Stimulated activated effector memory CD8-positive, alpha-beta T cell treated with anti-CD3 and anti-CD28 coated beads, Interleukin-12 subunit alpha, Interleukin-12 subunit beta, amount 100 ng/mL, for 72 hours (primary cell): ENCODE measurements around the gene C20orf141.
"Not testable (repeated sequence)": the region's sequence is repeated elsewhere in the genome, so short reads cannot be mapped to it uniquely, and the experiment has no call there.

Experiments used
- ATAC-seq: fragments of 150-1000 bp; cut with Tn5 transposase; 2 replicates; pipeline ENCODE4 v1.10.0; 2021
- DNase-seq, 2 donors: peaks; one replicate each; pipeline ENCODE4 v3.0.0; 2021 to 2022; ENCODE audit warnings: low spot score in 2 of 2
- H3K27ac Mint-ChIP-seq: one replicate; pipeline ENCODE4 v1.8.0; 2022; ENCODE audit warnings: mild to moderate bottlenecking, mixed read lengths
- H3K36me3 Mint-ChIP-seq: one replicate; pipeline ENCODE4 v1.8.0; 2022; ENCODE audit warnings: mild to moderate bottlenecking, mixed read lengths
- H3K4me1 Mint-ChIP-seq: one replicate; pipeline ENCODE4 v1.8.0; 2022; ENCODE audit warnings: mixed read lengths
- H3K4me3 Mint-ChIP-seq: one replicate; pipeline ENCODE4 v1.8.0; 2022; ENCODE audit warnings: mild to moderate bottlenecking, mixed read lengths
- H3K9me3 Mint-ChIP-seq: one replicate; pipeline ENCODE4 v1.8.0; 2022; ENCODE audit warnings: mixed read lengths

Gene C20orf141

DNA sequence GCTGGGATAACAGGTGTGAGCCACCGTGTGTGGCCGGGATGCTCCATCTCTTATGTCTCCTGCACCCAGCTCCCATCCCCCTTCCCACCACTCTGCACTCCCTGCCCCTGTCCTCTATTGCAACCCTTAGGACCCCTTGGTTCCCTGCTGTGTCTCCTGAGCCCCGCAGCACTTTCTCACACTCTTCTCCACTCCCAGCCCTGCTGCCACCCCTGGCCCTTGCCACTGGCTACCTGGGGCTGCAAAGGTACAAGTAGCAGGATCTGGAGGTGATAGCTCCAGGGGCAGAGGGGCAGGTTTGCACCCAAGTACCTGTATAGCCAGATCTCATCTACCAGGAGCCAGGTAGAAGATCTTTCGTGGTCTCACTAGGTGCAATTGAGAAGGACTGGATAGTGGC lies 7.8 kb upstream of the C20orf141 start:
- Mint-ChIP-seq H3K27ac (no peak overlapping the region), H3K4me1 (peaks cover 14% of the 10 kb centered on the region), H3K4me3 (no peak overlapping the region), H3K9me3 (no peaks in the 10 kb centered on the region), H3K36me3 (no peaks in the 10 kb centered on the region)
- no peak for ATAC-seq
- DNase-seq: no peak

DNA sequence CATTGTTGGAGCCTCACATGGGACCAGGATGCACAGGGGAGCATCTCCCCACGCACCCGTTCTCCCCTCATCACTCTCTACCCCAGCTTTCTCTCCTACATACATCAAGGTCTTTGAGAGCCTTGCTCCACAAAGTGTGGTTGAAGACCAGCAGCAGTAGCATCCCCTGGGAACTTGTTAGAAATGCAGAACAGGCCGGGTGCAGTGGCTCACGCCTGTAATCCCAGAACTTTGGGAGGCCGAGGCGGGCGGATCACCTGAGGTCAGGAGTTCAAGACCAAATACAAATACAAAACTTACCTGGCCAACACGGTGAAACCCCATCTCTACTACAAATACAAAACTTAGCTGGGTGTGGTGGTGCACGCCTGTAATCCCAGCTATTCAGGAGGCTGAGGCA lies 6.9 kb upstream of the C20orf141 start:
- not testable (repeated sequence) for H3K36me3 Mint-ChIP-seq, H3K27ac Mint-ChIP-seq, ATAC-seq, H3K4me3 Mint-ChIP-seq, H3K9me3 Mint-ChIP-seq, DNase-seq
- peaks cover 14% of the 10 kb centered on the region for H3K4me1 Mint-ChIP-seq

DNA sequence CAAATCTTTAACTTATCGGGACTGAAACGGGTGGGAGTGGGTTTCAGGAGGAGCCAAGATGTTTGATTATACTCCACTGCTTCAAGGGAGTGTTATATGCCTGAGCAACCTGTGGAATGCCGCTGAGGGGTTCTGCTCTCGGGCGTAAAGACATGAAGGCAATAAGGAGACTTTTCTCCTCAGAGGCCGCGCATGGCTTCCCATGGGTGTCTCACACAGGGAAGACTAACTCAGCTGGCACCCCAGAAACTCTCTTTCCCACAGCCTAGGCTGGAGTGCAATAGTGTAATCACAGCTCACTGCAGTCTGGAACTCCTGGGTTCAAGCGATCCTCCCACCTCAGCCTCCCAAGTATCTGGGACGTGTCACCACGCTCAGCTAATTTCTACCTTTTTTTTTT lies 5.1 kb upstream of the C20orf141 start:
- Mint-ChIP-seq H3K9me3 (peaks cover 5% of the 10 kb centered on the region), H3K27ac (no peak overlapping the region), H3K4me3 (no peak overlapping the region), H3K36me3 (no peaks in the 10 kb centered on the region), H3K4me1 (peaks cover 14% of the 10 kb centered on the region)
- ATAC-seq (no peak), DNase-seq (no peak)

DNA sequence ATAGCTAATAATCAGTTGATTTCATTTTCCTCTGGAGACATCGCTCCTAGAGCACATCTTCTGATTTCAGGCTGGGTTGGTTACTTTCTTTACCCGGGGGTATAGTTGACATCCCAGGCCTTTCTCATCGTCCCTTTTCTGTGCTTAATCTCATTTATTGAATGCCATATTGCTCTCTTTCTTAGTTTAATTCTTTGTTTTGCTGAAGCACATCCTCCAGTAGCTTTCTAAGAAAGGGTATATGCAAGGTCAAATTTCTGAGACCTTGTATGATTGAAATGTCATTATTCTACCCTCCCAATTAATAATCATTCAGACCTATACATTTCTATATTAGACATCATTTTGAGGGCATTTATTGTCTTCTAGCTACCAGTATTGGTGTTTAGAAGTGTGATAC lies 2.6 kb upstream of the C20orf141 start:
- no peak for DNase-seq

DNA sequence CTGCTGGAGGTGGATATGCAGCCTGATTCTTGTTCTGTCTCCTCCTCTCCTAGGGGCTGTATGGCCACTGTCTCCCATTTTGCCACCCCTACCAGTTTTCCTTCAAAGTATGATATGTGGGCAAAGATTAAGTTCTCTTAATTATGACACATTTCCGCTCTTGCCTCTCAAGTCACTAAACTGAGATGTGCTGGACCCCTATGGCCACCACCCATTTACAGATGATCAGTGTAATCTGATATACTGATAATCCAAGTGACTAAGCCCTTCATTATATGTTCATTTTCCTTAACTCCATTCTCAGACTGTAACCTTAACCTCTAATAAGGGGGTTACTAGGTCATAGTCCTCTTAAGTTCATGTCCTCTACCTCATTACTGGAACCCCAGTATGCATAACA lies 711 bp upstream of the C20orf141 start:
- H3K9me3 Mint-ChIP-seq: peaks cover 5% of the 10 kb centered on the region
- H3K36me3 Mint-ChIP-seq: peaks cover 5% of the 10 kb centered on the region
- no peak for ATAC-seq
- no peak overlapping the region for H3K27ac Mint-ChIP-seq
- DNase-seq: no peak
- peaks cover 8% of the 10 kb centered on the region for H3K4me1 Mint-ChIP-seq
- H3K4me3 Mint-ChIP-seq: no peak overlapping the region

More for the DNA sequence above, 2.6 kb upstream of the C20orf141 start:
- no peak for ATAC-seq
- Mint-ChIP-seq H3K4me3 (no peak overlapping the region), H3K4me1 (peaks cover 12% of the 10 kb centered on the region), H3K27ac (no peak overlapping the region), H3K36me3 (peaks cover 5% of the 10 kb centered on the region), H3K9me3 (peaks cover 5% of the 10 kb centered on the region)

DNA sequence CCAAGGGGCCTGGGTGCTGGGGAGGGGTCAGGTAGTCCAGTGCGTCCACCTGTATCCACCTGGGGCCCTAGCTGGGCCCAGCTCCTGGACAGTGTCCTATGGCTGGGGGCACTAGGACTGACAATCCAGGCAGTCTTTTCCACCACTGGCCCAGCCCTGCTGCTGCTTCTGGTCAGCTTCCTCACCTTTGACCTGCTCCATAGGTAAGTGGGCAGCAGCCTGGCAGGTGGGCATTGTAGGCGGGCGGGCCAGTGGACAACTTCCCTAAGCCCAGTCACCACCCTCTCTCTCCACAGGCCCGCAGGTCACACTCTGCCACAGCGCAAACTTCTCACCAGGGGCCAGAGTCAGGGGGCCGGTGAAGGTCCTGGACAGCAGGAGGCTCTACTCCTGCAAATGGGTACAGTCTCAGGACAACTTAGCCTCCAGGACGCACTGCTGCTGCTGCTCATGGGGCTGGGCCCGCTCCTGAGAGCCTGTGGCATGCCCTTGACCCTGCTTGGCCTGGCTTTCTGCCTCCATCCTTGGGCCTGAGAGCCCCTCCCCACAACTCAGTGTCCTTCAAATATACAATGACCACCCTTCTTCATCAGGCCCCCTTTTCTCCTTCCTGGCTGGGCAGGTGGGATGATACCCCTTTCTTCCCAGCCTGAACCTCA lies 584 bp downstream of the C20orf141 start:
- ATAC-seq (no peak), DNase-seq (no peak)
- Mint-ChIP-seq H3K4me1 (peaks cover 13% of the 10 kb centered on the region), H3K9me3 (peaks cover 5% of the 10 kb centered on the region), H3K36me3 (peaks cover 5% of the 10 kb centered on the region), H3K4me3 (no peak overlapping the region), H3K27ac (no peak overlapping the region)

DNA sequence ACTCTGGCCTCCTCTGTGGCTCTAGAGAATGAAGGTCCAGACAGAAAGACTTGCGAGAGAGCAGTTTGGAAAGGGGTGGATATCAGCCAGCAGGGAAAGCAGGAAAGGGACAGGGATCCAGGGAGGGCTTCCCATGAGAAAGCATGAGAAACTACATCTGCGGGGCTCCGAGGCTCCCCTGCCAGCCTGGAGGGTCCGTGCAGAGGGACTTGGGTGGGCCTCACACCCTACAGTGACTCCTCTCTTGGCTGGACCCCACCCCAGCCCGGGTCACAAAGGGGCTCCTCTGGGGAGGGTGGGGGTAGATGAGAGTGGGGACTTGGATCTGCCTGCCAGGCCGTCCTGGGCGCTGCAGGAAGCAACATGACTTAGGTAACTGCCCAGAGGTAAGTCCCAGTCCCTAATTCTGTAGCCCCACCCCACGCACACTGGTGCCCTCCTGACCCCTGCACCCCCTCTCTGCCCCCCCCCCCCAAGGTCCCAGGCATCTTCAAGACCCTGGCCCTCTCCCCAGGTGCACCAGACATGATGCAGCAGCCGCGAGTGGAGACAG lies 1.3 kb downstream of the C20orf141 start, which contains the start of gene TMEM239:
TMEM239 (plus strand) TSS at position 335 of the 553 bp plus-strand sequence; CDS start at position 526, 191 bp downstream.
- Mint-ChIP-seq H3K4me1 (peaks cover 17% of the 10 kb centered on the region), H3K4me3 (no peak within 1 kb of the TSS), H3K36me3 (peaks cover 5% of the 10 kb centered on the region), H3K27ac (no peak within 1 kb of the TSS), H3K9me3 (peaks cover 5% of the 10 kb centered on the region)
- ATAC-seq (no peak), DNase-seq (no peak)

DNA sequence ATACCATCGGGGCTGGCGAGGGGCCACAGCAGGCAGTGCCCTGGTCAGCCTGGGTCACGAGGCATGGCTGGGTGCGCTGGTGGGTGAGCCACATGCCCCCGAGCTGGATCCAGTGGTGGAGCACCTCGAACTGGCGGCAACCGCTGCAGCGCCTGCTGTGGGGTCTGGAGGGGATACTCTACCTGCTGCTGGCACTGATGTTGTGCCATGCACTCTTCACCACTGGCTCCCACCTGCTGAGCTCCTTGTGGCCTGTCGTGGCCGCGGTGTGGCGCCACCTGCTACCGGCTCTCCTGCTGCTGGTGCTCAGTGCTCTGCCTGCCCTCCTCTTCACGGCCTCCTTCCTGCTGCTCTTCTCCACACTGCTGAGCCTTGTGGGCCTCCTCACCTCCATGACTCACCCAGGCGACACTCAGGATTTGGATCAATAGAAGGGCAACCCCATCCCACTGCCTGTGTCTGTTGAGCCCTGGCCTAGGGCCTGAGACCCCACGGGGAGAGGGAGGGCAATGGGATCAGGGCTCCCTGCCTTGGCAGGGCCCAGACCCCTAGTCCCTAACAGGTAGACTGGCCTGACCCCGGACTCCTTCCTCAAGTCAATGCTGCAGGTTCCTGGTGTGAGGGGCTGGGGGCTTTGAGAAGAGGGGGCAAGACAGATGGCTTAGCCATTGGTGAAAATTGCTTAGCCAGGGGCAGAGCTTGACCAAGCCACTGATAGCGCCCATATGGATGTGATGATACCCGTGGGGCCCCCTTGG lies 2.0 kb downstream of the C20orf141 start:
- H3K9me3 Mint-ChIP-seq: peaks cover 5% of the 10 kb centered on the region
- no peak for DNase-seq
- H3K27ac Mint-ChIP-seq: no peak overlapping the region
- H3K4me3 Mint-ChIP-seq: no peak overlapping the region
- peaks cover 5% of the 10 kb centered on the region for H3K36me3 Mint-ChIP-seq
- peaks cover 21% of the 10 kb centered on the region for H3K4me1 Mint-ChIP-seq
- peak; percentile 51 for ATAC-seq

DNA sequence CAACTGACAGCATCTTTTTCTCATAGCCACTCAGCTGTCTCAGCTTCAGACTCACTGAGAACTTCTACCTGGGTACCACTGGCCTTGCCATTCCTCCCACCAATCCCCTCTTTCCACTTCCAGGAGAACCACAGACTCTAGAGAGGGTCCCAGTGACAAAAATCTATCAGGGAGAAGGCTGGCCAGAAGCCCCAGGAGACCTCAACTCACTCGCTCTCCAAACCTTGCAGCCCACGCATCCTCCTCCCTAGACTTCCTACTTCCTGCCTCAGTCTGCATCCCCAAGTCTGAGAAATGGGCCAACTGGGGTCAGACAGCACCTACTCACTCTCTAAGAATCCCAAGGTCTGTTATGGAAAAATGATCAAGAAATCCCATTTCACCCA lies 2.5 kb downstream of the C20orf141 start:
- Mint-ChIP-seq H3K4me1 (peaks cover 26% of the 10 kb centered on the region), H3K36me3 (peaks cover 5% of the 10 kb centered on the region), H3K9me3 (peaks cover 2% of the 10 kb centered on the region), H3K4me3 (no peak overlapping the region), H3K27ac (no peak overlapping the region)
- DNase-seq (no peak), ATAC-seq (no peak)

DNA sequence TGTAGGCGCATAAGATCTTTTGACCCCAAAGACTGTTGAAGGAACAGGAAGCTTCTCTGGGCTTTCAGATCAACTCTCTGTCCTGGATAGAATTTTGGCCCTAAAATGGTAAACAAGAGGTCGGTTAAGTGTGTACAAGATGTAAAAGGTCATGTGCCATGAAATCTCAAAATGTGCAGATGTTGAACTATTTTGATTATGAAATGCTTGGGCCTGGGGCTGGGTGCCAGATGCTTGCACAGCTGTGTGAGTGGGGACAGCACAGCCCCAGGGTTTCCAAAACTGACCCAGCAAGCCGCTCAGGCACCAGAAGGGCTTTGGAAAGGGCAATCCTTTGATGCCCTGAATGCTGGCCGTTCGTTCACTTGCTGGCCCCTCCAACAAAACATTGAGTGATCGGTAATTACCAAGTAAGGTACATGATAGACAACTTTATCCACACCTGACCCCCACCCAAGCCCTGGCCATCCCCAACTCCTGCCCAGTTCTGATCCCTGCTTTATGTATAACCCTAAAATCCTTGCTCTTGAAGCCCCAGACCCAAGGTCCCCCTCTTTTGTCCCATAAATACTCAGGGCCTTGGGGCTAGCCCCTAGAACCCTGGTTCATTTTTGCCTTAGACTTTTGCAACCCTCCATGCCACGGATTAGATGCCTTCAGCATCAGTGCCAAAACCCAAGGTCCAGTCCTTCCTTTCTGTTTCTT lies 3.3 kb downstream of the C20orf141 start:
- Mint-ChIP-seq H3K9me3 (no peaks in the 10 kb centered on the region), H3K27ac (no peak overlapping the region), H3K4me3 (no peak overlapping the region), H3K4me1 (peaks cover 26% of the 10 kb centered on the region), H3K36me3 (peaks cover 5% of the 10 kb centered on the region)
- ATAC-seq (no peak), DNase-seq (no peak)

DNA sequence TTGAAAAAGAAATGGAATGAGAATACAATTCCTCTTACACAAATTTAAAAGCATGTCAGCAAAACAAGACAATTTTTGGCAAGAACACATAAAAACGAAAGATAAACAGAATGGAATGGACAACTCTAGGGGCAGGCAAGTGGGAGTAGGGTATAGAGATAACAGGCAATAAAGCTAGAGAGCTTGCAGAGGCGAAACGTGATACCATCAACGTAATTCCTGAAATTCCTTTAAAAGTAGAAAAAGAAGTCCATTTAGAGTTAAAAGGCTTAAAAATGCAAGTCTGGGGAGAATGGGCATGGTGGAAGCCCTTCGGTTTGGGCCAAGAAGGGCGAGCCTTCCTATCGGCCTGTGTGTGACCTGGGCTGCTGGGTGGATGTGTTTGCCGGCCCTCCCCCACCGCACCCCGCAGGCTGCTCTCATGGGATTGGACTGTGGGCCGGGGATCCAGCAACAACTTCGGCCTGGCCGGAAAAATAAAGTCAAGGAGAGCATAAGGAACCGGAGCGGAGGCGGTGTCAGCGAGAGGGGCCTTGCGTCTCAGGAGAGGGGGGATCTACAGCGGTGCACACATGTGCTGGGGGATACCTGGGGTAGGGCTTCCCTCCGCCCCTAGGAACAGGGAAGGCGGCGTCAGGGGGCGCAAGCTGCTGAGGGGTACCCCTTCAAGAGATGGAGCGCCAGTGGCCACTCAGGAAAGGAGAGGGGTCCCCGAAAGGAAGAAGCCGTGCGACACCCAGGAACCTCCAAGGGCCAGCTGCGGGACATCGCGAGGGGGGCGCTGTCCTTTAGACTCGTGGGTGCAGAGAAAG lies 5.5 kb downstream of the C20orf141 start:
- Mint-ChIP-seq H3K9me3 (no peaks in the 10 kb centered on the region), H3K4me1 (peaks cover 26% of the 10 kb centered on the region), H3K27ac (no peak overlapping the region), H3K4me3 (peak overlapping the region; percentile 22), H3K36me3 (peaks cover 5% of the 10 kb centered on the region)
- DNase-seq: no peak
- ATAC-seq: no peak

DNA sequence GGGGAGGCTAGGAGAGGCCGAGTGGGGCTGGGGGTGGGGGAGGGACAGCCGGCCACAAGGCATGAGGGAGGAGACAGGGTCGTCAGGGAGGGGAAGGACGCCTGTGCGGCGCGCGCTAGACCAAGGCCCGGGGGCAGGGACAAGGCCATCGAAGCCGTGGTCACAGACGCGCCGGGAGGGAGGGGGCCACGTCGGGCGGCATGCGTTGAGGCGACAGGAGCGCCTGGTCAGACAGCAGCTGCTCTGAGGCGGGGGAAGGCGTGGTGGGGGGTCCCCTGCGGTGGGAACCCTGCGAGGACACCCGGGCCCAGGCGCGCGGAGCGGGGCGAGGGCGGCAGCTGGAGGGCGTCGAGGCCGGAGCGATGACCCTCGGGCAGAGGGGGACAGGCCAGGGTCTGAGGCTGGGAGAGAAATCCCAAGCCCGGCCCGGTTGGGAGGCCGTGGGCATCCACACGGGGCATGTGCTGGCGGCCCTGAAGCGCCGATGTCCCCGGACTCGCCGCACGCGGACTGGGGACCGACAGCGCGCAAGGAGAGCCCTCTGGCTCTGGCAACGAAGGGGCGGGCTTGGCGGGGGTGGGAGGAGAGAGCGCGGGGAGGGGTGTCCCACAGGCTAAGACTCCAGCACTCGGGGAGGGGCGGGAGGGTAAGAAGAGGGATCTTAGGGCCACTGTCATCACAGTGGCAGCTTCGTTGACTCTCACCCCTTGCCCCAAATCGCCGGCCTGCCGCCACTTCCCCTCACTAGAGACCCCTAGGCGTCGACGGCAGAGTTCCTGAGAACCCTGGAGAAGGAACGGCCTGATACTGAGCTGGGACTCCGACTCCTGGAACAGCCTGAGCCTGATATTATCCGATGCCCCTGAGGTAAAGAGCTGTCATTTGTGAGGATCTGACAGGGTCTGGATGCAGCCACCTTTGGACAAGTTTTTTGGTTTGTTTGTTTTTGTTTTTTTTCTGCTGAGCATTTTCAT lies 6.4 kb downstream of the C20orf141 start:
- Mint-ChIP-seq H3K27ac (no peak overlapping the region), H3K4me1 (peaks cover 34% of the 10 kb centered on the region), H3K36me3 (peaks cover 5% of the 10 kb centered on the region), H3K9me3 (no peaks in the 10 kb centered on the region), H3K4me3 (peak overlapping the region; percentile 22)
- DNase-seq (no peak), ATAC-seq (peak; percentile 35)

DNA sequence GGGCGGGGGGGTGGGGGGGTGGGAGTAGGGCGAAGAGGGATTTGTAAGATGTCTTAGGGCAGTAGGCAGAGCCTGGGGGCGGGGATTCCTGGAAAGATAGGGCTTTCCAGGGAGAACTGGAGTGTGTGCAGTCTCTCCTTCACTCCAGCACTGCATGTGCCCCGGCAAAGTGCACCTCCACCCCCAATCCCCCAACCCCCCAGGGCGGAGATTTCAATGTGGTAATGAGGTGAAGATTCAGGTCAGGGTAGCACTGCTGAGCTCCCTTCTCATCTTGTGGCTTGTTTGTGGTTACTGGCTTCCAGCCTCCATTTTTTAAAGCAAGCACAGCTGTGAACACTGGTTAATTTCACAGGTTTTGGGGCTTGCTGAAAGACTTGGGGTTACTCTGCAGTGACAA lies 7.3 kb downstream of the C20orf141 start:
- DNase-seq: no peak
- ATAC-seq: peak; percentile 76
- Mint-ChIP-seq H3K9me3 (no peaks in the 10 kb centered on the region), H3K36me3 (peaks cover under 1% of the 10 kb centered on the region), H3K27ac (no peak overlapping the region), H3K4me3 (peak overlapping the region; percentile 22), H3K4me1 (peaks cover 37% of the 10 kb centered on the region)

DNA sequence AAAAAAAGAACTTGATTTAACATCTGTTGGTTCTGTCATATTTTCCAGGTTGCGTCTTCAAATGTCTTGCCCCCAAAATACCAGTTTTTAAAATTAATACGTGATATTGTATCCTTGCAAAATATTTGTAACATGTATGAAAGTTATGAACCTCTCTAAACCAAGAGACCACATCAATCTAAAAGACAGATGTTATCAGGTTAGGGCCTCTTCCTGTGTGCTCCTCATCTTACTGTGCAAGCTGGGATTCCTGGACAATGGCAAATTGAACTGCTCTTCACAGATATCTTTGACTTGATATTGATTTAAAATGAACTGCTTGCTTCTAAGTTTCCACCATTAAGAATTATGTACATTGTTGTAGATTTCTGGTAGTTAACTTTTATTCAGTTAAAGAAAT lies 11.0 kb downstream of the C20orf141 start:
- H3K4me1 Mint-ChIP-seq: peaks cover 29% of the 10 kb centered on the region
- H3K4me3 Mint-ChIP-seq: no peak overlapping the region
- H3K36me3 Mint-ChIP-seq: no peaks in the 10 kb centered on the region
- no peaks in the 10 kb centered on the region for H3K9me3 Mint-ChIP-seq
- ATAC-seq: no peak
- H3K27ac Mint-ChIP-seq: no peak overlapping the region
- no peak for DNase-seq
